Measurements from ENCODE around the gene POLR2E. TPM values are rescaled to one million over a fixed set of nuclear protein-coding genes. Genes with fewer than 3 reads are reported as not detected.

Gene POLR2E
- total and polyA plus RNA-seq, 10 of the 15 experiments (the other 5 are each of a cell fraction or from before 2014, with no cell fraction given): 4.0 to 487 (median 200) TPM

DNA sequence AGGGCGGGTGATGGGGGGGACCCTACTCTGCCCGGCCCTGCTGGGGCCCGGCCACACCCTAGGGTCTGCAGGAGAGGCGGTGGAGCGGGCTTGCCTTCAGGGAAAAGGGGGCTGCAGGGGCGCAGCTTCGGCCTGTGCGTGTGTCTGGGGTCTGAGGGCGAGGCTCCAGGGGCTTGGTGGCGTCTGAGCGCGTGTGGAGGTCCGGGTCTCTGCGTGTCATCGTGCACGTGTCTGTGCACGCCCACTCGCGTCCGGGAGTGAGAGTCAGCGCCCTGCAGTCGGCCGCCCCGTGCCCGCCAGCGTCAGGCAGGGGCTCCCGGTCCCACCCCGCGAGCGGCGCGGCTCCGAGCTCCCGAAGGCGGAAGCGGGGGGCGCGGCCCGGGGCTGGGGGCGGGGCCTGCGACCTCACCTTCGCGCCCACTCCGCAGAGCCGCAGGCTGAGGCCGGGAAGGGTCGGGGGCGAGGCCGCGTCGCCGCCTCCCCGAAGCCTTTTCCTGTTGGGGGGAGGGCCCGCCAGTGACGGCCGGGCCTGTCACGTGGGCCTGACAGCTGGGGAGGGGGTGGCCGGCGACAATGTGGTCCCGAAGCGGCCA, 28.3 kb downstream of the POLR2E start, which contains the start of gene ARHGAP45 (continued):
- TF ChIP-seq, protein P1, sequence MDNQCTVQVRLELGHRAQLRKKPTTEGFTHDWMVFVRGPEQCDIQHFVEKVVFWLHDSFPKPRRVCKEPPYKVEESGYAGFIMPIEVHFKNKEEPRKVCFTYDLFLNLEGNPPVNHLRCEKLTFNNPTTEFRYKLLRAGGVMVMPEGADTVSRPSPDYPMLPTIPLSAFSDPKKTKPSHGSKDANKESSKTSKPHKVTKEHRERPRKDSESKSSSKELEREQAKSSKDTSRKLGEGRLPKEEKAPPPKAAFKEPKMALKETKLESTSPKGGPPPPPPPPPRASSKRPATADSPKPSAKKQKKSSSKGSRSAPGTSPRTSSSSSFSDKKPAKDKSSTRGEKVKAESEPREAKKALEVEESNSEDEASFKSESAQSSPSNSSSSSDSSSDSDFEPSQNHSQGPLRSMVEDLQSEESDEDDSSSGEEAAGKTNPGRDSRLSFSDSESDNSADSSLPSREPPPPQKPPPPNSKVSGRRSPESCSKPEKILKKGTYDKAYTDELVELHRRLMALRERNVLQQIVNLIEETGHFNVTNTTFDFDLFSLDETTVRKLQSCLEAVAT (IDR thresholded peaks at IDR 0.05): no peak
- peak; percentile 83; the same call in 1 of the 2 replicates for TF ChIP-seq NKRF (conservative IDR thresholded peaks at IDR 0.05)
- TF ChIP-seq BHLHE40 (IDR thresholded peaks at IDR 0.05; ENCODE audit: borderline replicate concordance in 1 of 2, low read depth in 2 of 2, low read length in 1 of 2): peak; percentile 89 to 97
- no peak for TF ChIP-seq SREBF2 (IDR thresholded peaks at IDR 0.05; ENCODE audit: low read length)
- TF ChIP-seq IRF5 (IDR thresholded peaks at IDR 0.05; ENCODE audit: borderline replicate concordance): no peak
- TF ChIP-seq, protein P2, sequence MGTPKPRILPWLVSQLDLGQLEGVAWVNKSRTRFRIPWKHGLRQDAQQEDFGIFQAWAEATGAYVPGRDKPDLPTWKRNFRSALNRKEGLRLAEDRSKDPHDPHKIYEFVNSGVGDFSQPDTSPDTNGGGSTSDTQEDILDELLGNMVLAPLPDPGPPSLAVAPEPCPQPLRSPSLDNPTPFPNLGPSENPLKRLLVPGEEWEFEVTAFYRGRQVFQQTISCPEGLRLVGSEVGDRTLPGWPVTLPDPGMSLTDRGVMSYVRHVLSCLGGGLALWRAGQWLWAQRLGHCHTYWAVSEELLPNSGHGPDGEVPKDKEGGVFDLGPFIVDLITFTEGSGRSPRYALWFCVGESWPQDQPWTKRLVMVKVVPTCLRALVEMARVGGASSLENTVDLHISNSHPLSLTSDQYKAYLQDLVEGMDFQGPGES (IDR thresholded peaks at IDR 0.05): no peak
- no peak; the same call in 1 of the 2 replicates for TF ChIP-seq LARP7 (IDR thresholded peaks at IDR 0.05)
- no peak for TF ChIP-seq RELB (IDR thresholded peaks at IDR 0.05; ENCODE audit: low read depth)
- no peak for TF ChIP-seq PAX5 (IDR thresholded peaks at IDR 0.05; ENCODE audit: borderline replicate concordance, low read depth, low read length)
- TF ChIP-seq RUNX3 (IDR thresholded peaks at IDR 0.05; ENCODE audit: low read length): peak; percentile 31; the same call in 1 of the 2 replicates
- no peak for TF ChIP-seq PBX3 (IDR thresholded peaks at IDR 0.05; ENCODE audit: insufficient replicate concordance, low read depth, low read length)
- no peak for TF ChIP-seq YBX1 (IDR thresholded peaks at IDR 0.05)
- no peak for TF ChIP-seq E4F1 (IDR thresholded peaks at IDR 0.05; ENCODE audit: borderline replicate concordance, partially characterized antibody)
- no peak for TF ChIP-seq KDM1A (IDR thresholded peaks at IDR 0.05; ENCODE audit: borderline replicate concordance)
- TF ChIP-seq NR2C2 (IDR thresholded peaks at IDR 0.05; ENCODE audit: borderline replicate concordance, control insufficient read depth, insufficient read length, low read depth): no peak
- TF ChIP-seq CEBPB (IDR thresholded peaks at IDR 0.05; ENCODE audit: borderline replicate concordance in 1 of 2, low read depth in 2 of 2, low read length in 2 of 2): no peak
- TF ChIP-seq NFIC (IDR thresholded peaks at IDR 0.05; ENCODE audit: low read depth, low read length): no peak
- no peak for TF ChIP-seq ZNF384 (IDR thresholded peaks at IDR 0.05; ENCODE audit: borderline replicate concordance, low read depth, low read length)

All from GM12878 (cell line).